IMR-90 (cell line): Measurements from ENCODE around the gene DDX10. TPM values are rescaled to one million over a fixed set of nuclear protein-coding genes. Genes with fewer than 3 reads are reported as not detected.

ENCODE experiments used
- ATAC-seq: fragments of 200-7000 bp; cut with Tn5 transposase; 2 replicates; pipeline ENCODE4 v1.9.1; 2020; ENCODE audit warnings: low read depth, mild to moderate bottlenecking, moderate library complexity
- BruUV-seq: library from RNA; stranded (reverse); fragments of 400-500 nt; replicated peaks from 2 replicates; lab custom pipeline; 2021; lab: Mats Ljungman, UMichigan
- CTCF ChIA-PET: fragments of 300-600 bp; formaldehyde crosslinking; extraction: SDS; loops from one replicate; lab custom pipeline; 2021; ENCODE audit warnings: antibody characterized with exemption; lab: Yijun Ruan, JAX
- POLR2A ChIA-PET: fragments of 300-600 bp; sonication (Branson Sonifier 250); formaldehyde crosslinking; loops from one replicate; lab custom pipeline; 2022; ENCODE audit warnings: antibody characterized with exemption; ENCODE audit not compliant: unreplicated experiment; lab: Charles Lee
- DNase-seq: peaks from one replicate; pipeline ENCODE4 v3.0.0; 2013
- H2AFZ ChIP-seq: replicated peaks from 2 replicates; pipeline ENCODE3; 2013; ENCODE audit warnings: low read length, mild to moderate bottlenecking; ENCODE audit not compliant: poor library complexity
- H2AK5ac ChIP-seq: 2 replicates; pipeline ENCODE4 v1.6.1; 2013; ENCODE audit warnings: low read depth, low read length, inconsistent platforms
- H2AK9ac ChIP-seq: replicated peaks from 2 replicates; pipeline ENCODE3; 2013; ENCODE audit warnings: mild to moderate bottlenecking, low read depth, low read length, moderate library complexity; ENCODE audit not compliant: poor library complexity
- H2BK120ac ChIP-seq: 2 replicates; pipeline ENCODE4 v1.6.1; 2013; ENCODE audit warnings: low read depth, low read length, inconsistent platforms
- H2BK15ac ChIP-seq: 3 replicates; pipeline ENCODE4 v1.6.1; 2013; ENCODE audit warnings: low read depth, low read length, inconsistent platforms
- H2BK20ac ChIP-seq: 2 replicates; pipeline ENCODE4 v1.6.1; 2013; ENCODE audit warnings: low read depth, mild to moderate bottlenecking, inconsistent platforms, low read length, moderate library complexity
- H2BK5ac ChIP-seq: 2 replicates; pipeline ENCODE4 v1.6.1; 2013; ENCODE audit warnings: mild to moderate bottlenecking, low read depth, low read length, inconsistent platforms; ENCODE audit not compliant: poor library complexity, severe bottlenecking
- H3K14ac ChIP-seq: replicated peaks from 2 replicates; pipeline ENCODE4 v1.6.1; 2013; ENCODE audit warnings: low read depth, low read length, inconsistent platforms
- H3K18ac ChIP-seq: 2 replicates; pipeline ENCODE4 v1.6.1; 2013; ENCODE audit warnings: low read depth, low read length, control low read depth
- H3K23ac ChIP-seq: 2 replicates; pipeline ENCODE4 v1.6.1; 2013; ENCODE audit warnings: low read depth, low read length, inconsistent platforms
- H3K27ac ChIP-seq: 2 replicates; pipeline ENCODE4 v1.5.1; 2013; ENCODE audit warnings: mild to moderate bottlenecking, control low read depth, low read length; ENCODE audit not compliant: insufficient read depth
- H3K27me3 ChIP-seq: 2 replicates; pipeline ENCODE4 v1.6.1; 2013; ENCODE audit warnings: low read length; ENCODE audit not compliant: control insufficient read depth, insufficient read depth
- H3K36me3 ChIP-seq: 2 replicates; pipeline ENCODE4 v1.6.1; 2013; ENCODE audit warnings: low read length, mixed read lengths; ENCODE audit not compliant: control insufficient read depth, insufficient read depth
- H3K4ac ChIP-seq: 2 replicates; pipeline ENCODE4 v1.6.1; 2013; ENCODE audit warnings: low read depth, low read length, inconsistent platforms
- H3K4me1 ChIP-seq: 2 replicates; pipeline ENCODE4 v1.6.1; 2013; ENCODE audit warnings: low read length, mixed read lengths; ENCODE audit not compliant: control insufficient read depth, insufficient read depth
- H3K4me2 ChIP-seq: 2 replicates; pipeline ENCODE4 v1.6.1; 2013; ENCODE audit warnings: low read depth, mild to moderate bottlenecking, control low read depth, low read length, moderate library complexity
- H3K4me3 ChIP-seq: 2 replicates; pipeline ENCODE4 v1.5.1; 2013; ENCODE audit warnings: low read depth, mild to moderate bottlenecking, control low read depth, low read length, moderate library complexity; ENCODE audit not compliant: insufficient read depth
- H3K56ac ChIP-seq: 2 replicates; pipeline ENCODE4 v1.6.1; 2013; ENCODE audit warnings: low read length, inconsistent platforms; ENCODE audit not compliant: insufficient read depth; ENCODE audit errors: extremely low read depth
- H3K79me1 ChIP-seq, 2 experiments: 2 replicates each; pipeline ENCODE4 v1.6.1; 2013; ENCODE audit warnings: low read length in 2 of 2, inconsistent platforms in 1 of 2, low read depth in 1 of 2
- H3K9ac ChIP-seq: 2 replicates; pipeline ENCODE4 v1.6.1; 2013; ENCODE audit warnings: low read depth, low read length, control low read depth
- H3K9me1 ChIP-seq: 2 replicates; pipeline ENCODE4 v1.6.1; 2013; ENCODE audit warnings: low read length, inconsistent platforms; ENCODE audit not compliant: insufficient read depth
- H3K9me3 ChIP-seq: 2 replicates; pipeline ENCODE4 v1.6.1; 2013; ENCODE audit warnings: low read length; ENCODE audit not compliant: control insufficient read depth, insufficient read depth
- H4K20me1 ChIP-seq: 2 replicates; pipeline ENCODE4 v1.6.1; 2013; ENCODE audit warnings: low read length, inconsistent platforms; ENCODE audit not compliant: insufficient read depth
- H4K5ac ChIP-seq: 2 replicates; pipeline ENCODE4 v1.6.1; 2013; ENCODE audit warnings: mild to moderate bottlenecking, low read depth, low read length, control low read depth
- H4K8ac ChIP-seq, 2 experiments: 2 replicates each; pipeline ENCODE4 v1.6.1; 2013; ENCODE audit warnings: low read depth in 2 of 2, low read length in 2 of 2, control low read depth in 1 of 2, inconsistent platforms in 1 of 2
- H4K91ac ChIP-seq: 2 replicates; pipeline ENCODE4 v1.6.1; 2013; ENCODE audit warnings: low read depth, low read length, inconsistent platforms; ENCODE audit not compliant: insufficient read depth
- BHLHE40 ChIP-seq: fragments of 150-350 bp; IDR thresholded peaks from 2 replicates; pipeline ENCODE4 v1.6.1; 2016; ENCODE audit warnings: mild to moderate bottlenecking, low read depth, low read length
- CEBPB ChIP-seq: IDR thresholded peaks from 2 replicates; pipeline ENCODE4 v1.6.1; 2012; ENCODE audit warnings: low read depth, low read length, improper control_type of control experiment
- CHD1 ChIP-seq: IDR thresholded peaks from 2 replicates; pipeline ENCODE4 v1.6.1; 2012; ENCODE audit warnings: low read depth, low read length, improper control_type of control experiment
- CTCF ChIP-seq: conservative IDR thresholded peaks from 2 replicates; pipeline ENCODE4 v1.5.1; 2012; ENCODE audit warnings: mild to moderate bottlenecking, low read depth, low read length, improper control_type of control experiment
- ELK1 ChIP-seq: fragments of 150-350 bp; IDR thresholded peaks from 2 replicates; pipeline ENCODE4 v1.6.1; 2016; ENCODE audit warnings: low read depth, mild to moderate bottlenecking, low read length, moderate library complexity, borderline replicate concordance
- FOS ChIP-seq: fragments of 150-350 bp; IDR thresholded peaks from 2 replicates; pipeline ENCODE4 v1.6.1; 2016; ENCODE audit warnings: low read depth, low read length
- MAFK ChIP-seq: IDR thresholded peaks from 2 replicates; pipeline ENCODE4 v1.6.1; 2012; ENCODE audit warnings: low read depth, low read length, improper control_type of control experiment
- MAZ ChIP-seq: IDR thresholded peaks from 2 replicates; pipeline ENCODE4 v1.6.1; 2012; ENCODE audit warnings: low read depth, mild to moderate bottlenecking, low read length, improper control_type of control experiment, moderate library complexity, borderline replicate concordance
- MXI1 ChIP-seq: IDR thresholded peaks from 2 replicates; pipeline ENCODE4 v1.6.1; 2012; ENCODE audit warnings: low read depth, mild to moderate bottlenecking, low read length, moderate library complexity, borderline replicate concordance
- NFE2L2 ChIP-seq: fragments of 150-350 bp; IDR thresholded peaks from 2 replicates; pipeline ENCODE4 v1.6.1; 2016; ENCODE audit warnings: low read depth, mild to moderate bottlenecking, low read length
- RAD21 ChIP-seq: IDR thresholded peaks from 2 replicates; pipeline ENCODE4 v1.6.1; 2012; ENCODE audit warnings: low read length, improper control_type of control experiment
- RCOR1 ChIP-seq: IDR thresholded peaks from 2 replicates; pipeline ENCODE4 v1.6.1; 2012; ENCODE audit warnings: mild to moderate bottlenecking, low read length, improper control_type of control experiment; ENCODE audit not compliant: insufficient replicate concordance
- RFX5 ChIP-seq: IDR thresholded peaks from 2 replicates; pipeline ENCODE4 v1.8.0; 2012; ENCODE audit warnings: low read depth, mild to moderate bottlenecking, low read length, moderate library complexity
- SMC3 ChIP-seq: fragments of 150-350 bp; IDR thresholded peaks from 2 replicates; pipeline ENCODE4 v1.6.1; 2016; ENCODE audit warnings: low read depth, mild to moderate bottlenecking, antibody characterized with exemption, low read length, moderate library complexity
- USF2 ChIP-seq: fragments of 150-350 bp; IDR thresholded peaks from 2 replicates; pipeline ENCODE4 v1.6.1; 2017; ENCODE audit warnings: mild to moderate bottlenecking, antibody characterized with exemption, low read length, low read depth
- WGBS, 2 experiments: methylation state at CpG; one replicate each; pipeline versions ENCODE4 v1.1.5 to v1.1.7; 2013; ENCODE audit warnings: missing lambda C conversion rate in 2 of 2; ENCODE audit not compliant: insufficient read length in 1 of 2; ENCODE audit errors: extremely low coverage in 2 of 2; 5-methylcytosine and 5-hydroxymethylcytosine counted together
- dilution Hi-C: fragments of 300-500 bp; cut with HindIII; formaldehyde crosslinking; loops from one replicate; pipeline ENCODE4 v1.14.3; 2018; ENCODE audit warnings: low sequenced_read_pairs; ENCODE audit not compliant: unreplicated experiment
- in situ Hi-C: fragments of 300-500 bp; cut with MboI; formaldehyde crosslinking; loops from 3 replicates; pipeline ENCODE4 v1.14.3; 2019; ENCODE audit warnings: low sequenced_read_pairs, inconsistent platforms, mixed read lengths
- intact Hi-C: fragments of 100-400 bp; cut with micrococcal nuclease; formaldehyde crosslinking; loops from 2 replicates; pipeline ENCODE4 v1.10.0; 2022
- polyA plus RNA-seq, 3 experiments: library from polyadenylated mRNA; depleted of rRNA; stranded (reverse); fragments of >200 nt; gene quantifications; 2 replicates each; pipeline ENCODE4 v1.2.3, GENCODE V29; 2012; ENCODE audit warnings: low replicate concordance in 1 of 3
- total RNA-seq: library from RNA; depleted of rRNA; stranded (reverse); fragments of >200 nt; gene quantifications from 2 replicates; pipeline ENCODE4 v1.2.3, GENCODE V29; 2012

Gene DDX10
- total and polyA plus RNA-seq, 2 of the 4 experiments (the other 2 are of a cell fraction) = 20.0 to 31.9 TPM

DNA sequence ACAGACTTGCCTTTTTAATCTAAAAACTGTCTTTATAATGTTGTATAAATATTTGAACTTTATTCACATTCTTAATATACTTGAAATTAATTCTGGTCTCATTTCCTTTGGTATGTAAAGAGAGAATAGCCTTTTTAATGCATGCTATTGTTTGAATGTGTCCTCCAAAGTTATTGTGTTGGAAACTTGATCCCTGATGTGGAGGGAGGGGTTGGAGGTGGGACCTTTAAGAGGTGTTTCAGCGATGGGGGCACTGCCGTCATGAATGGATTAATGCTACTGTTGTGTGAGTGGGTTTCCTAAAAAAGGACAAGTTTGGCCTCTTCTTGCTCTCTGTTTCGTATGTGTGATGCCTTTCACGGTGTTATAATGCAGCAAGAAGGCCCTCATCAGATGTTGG lies 131.7 kb downstream of the DDX10 start:
- Histone ChIP-seq H3K9me3 (no peaks in the 10 kb centered on the region), H3K9ac (no peak overlapping the region), H2BK15ac (no peak overlapping the region), H3K18ac (no peak overlapping the region), H2AFZ (no peak overlapping the region), H4K91ac (no peak overlapping the region), H3K4me2 (no peak overlapping the region), H2BK5ac (no peak overlapping the region), H4K5ac (no peak overlapping the region), H4K20me1 (no peaks in the 10 kb centered on the region), H3K4me3 (no peak overlapping the region), H2AK9ac (no peak overlapping the region), H3K36me3 (no peaks in the 10 kb centered on the region), H3K4ac (no peak overlapping the region), H3K27ac (no peak overlapping the region), H2AK5ac (no peak overlapping the region), H3K27me3 (no peaks in the 10 kb centered on the region), H2BK120ac (no peak overlapping the region), H3K9me1 (no peaks in the 10 kb centered on the region), H3K4me1 (no peaks in the 10 kb centered on the region), H3K23ac (no peak overlapping the region), H4K8ac (no peak overlapping the region), H2BK20ac (no peak overlapping the region), H3K56ac (no peak overlapping the region), H3K79me1 (peaks cover 0 to 24% of the 10 kb centered on the region in 2 experiments; a peak in 3 of 4 replicates), H3K14ac (no peak overlapping the region)
- CTCF ChIA-PET = interaction anchor here (0.6 kb wide), 1 partner anchor 39 kb away, joined by 3 read pairs; no protein-coding TSS in a partner anchor
- intact Hi-C loops (no loop called here), dilution Hi-C loops (no loop called here), in situ Hi-C loops (no loop called here)
- 100% methylated on average over 1 of the region's 4 CpGs; no CpG with 5 or more reads in 1 of the 2 experiments for WGBS, 2 experiments
- no peak for ATAC-seq
- TF ChIP-seq CHD1 (no peak), BHLHE40 (no peak), USF2 (no peak), MAZ (no peak), RFX5 (no peak), MAFK (no peak), SMC3 (no peak), ELK1 (no peak), FOS (no peak), RAD21 (no peak), CTCF (no peak), MXI1 (no peak), RCOR1 (no peak), CEBPB (no peak), NFE2L2 (no peak)
- BruUV-seq = no TSS peak
- POLR2A ChIA-PET = no interaction called here
- no peak for DNase-seq
